ENCODE measurements around the gene MSH3.
"Not testable (repeated sequence)": the region's sequence is repeated elsewhere in the genome, so short reads cannot be mapped to it uniquely, and the experiment has no call there.

Gene MSH3

DNA sequence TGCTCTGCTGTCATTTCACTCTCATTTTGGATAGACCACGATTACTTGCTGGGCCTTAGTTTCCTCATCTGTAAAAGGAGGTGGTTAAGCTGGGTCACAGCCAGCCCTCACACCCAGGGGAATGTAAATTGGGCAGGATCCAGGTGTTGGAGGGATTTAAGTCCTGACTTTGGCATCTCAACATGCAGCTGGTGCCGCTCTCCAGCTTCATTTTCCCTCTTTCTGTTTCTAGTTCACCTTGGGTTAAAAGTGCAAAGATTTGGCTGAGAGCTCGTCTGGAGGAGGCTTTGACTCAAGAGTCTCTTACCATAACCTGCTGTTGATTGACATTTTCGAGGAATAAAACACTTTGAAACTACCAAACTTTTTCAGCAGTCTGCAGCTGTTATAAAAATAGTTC, 144.6 kb downstream of the MSH3 start:
- DNase-seq, result no peak

GRCh38 chr5:80799573-80799972, 145.1 kb downstream of the MSH3 start:
- no peak for DNase-seq

GRCh38 chr5:80804332-80804731, 149.9 kb downstream of the MSH3 start:
- no peak for DNase-seq

- DNase-seq, result no peak
Measured at GRCh38 chr5:80805038-80805437, 150.6 kb downstream of the MSH3 start.

DNA sequence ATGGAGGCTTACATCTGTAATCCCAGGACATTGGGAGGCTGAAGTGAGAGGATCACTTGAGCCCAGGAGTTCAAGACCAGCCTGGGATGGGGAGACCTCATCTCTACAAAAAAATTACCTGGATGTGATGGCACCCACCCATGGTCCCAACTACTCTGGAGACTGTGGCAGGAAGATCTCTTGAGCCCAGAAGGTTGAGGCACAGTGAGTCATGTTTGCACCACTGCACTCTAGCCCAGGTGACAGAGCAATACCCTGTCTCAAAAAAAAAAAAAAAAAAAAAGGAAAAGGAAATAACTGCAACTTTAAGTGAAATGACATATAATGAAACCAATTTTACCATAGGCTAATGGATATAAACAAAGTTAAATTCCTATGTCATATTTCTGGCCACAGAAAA, 152.5 kb downstream of the MSH3 start:
- DNase-seq, result no peak

DNA sequence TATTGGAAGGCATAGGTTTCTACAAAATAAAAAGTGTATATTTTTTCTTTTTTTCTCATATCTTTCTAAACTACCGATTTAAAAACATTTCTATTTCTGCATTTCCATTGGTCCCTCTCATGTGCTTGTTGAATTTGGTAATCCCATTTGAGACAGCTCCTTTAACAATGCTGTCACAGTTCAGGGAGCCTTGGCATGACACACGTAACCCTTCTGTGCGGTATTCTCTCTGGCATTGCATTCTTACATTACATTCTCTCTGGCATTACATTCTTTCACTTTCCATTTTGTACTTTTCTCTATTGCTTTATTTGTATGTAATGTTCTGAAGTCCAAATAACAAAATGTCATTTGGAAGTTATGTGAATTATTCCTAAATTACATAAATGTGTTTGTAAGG, 155.0 kb downstream of the MSH3 start:
- no peak for DNase-seq

DNA sequence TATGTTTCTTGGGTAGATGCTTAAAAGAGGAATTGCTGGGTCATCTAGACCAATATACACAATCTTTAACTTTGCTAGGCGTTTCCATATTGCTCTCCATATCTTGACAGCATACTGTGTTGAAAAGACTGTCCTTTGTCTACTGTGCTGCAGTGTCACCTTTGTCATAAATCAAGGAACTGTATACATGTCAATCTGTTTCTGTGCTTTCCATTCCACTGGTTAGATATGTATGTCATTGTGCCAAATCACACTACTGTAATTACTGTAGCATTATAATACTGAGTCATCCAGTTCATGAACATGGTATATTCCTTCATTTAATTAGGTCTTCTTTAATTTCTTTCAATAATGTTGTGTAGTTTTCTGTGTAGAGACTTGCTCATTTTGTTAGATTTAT, 156.0 kb downstream of the MSH3 start:
- no peak for DNase-seq

DNA sequence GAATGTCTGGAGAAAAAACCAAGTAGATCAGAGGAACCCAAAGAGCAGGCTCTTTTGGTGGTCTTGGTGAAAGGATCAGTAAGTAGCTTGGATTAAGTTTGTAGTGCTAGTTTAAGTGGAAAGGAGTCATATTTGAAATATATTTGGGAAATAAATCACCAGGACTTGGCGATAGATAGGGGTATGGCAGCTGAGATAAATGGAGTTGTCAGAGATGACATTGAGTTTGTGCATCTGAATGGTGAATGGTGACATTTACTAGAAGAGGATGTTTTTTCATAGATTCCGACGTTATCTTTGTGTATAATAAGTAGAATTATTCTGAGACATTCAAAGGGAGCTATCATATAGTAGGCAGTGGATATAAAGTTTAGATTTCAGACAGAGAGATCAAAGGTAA, 162.1 kb downstream of the MSH3 start:
- no peak for DNase-seq

DNA sequence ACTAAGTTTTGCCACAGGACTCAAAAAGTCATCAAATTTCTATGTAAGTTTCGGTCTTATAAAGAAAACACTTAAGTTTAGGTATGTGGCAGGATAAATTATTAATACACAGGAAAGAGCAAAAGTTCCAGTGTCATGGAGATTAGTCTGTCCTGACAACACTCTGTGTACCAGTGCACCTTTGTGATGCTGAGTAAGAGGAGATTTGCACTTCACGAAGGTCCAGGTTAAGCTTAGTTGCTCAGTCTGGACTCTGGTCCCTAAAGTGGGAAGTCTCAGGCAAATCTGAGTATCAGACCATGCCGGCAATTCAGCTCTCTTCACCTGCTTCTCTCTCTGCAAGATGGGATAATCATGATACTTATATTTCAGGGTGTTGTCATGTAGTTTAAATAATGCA, 166.2 kb downstream of the MSH3 start:
- no peak for DNase-seq

DNA sequence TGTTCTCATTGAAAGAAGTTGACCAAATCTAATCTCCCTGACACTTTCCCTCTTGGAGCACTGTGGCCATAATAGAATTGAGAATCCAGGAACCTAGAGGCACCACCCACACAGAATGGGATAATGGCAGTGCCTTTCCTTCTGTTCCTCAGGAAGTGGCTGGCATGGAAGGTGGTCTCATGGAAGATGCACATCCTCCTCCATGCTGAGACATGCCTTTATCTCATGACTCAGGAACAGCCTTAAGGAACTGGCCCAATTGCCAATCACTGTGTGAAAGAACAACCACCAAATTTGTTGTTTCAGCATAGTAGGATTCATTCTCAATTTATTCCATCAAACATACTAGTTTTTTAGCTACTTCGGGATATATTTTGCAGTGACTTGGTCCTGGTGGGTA, 168.2 kb downstream of the MSH3 start:
- DNase-seq, result no peak

DNA sequence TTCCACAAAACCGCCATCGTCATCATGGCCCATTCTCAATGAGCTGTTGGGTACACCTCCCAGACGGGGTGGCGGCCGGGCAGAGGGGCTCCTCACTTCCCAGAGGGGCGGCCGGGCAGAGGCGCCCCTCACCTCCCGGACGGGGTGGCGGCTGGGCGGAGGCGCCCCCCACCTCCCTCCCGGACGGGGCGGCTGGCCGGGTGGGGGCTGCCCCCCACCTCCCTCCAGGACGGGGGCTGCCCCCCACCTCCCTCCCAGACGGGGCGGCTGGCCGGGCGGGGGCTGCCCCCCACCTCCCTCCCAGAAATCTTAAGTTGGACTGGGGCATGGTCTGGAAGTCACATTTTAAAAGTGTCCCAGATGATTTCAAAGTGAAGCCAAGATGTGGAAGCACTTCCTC, 169.7 kb downstream of the MSH3 start:
- DNase-seq, result not testable (repeated sequence)

DNA sequence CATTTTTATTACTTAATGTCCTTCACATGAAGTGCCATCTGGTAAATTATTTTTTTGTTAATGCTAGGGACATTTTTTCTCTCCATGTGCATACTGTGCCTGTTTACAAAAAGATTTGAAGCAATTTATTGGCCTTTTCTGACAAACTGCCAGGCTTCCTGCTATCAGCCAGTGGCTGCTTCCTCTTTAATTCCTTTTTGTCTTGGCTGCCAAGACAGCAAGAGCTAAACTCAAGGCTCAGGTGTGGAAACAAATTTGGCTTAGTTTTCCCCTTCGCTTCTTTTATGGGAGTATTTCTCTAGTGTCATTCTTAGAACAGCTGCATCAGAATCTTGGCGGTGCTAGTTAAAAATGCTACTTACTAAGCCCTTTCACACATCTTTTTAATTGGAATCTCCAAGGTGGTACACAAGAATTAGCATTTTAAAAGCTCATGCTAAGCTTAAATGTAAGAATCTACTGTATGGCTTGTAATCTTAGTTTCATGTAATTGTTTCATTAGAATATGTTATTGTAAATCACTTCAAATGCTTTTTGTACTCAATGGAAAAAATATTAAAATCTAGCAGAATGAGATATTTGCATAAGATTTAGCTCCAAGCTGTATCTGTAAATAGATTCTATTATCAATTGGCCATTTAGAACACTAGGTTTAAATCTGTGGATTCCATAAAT, 171.5 kb downstream of the MSH3 start:
- no peak for DNase-seq

DNA sequence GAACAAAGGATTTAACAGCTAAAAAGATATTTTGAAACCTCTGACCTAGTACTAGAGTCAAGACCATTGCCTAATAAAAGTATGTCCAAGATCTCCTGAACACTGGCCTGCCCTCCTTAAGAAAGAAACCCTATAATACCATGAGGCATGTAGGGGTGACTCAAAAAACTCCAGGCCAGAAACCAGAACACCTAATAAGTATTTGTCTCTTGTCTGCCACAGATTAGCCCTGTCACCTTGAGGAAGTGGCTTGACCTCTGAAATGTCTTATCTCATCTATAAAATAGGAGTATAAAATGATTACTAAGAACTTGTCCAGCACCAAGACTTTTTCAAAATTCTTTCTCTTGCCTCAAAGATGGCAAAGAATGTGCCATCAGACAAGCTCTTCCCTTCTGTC, 180.3 kb downstream of the MSH3 start:
- DNase-seq, result no peak

DNA sequence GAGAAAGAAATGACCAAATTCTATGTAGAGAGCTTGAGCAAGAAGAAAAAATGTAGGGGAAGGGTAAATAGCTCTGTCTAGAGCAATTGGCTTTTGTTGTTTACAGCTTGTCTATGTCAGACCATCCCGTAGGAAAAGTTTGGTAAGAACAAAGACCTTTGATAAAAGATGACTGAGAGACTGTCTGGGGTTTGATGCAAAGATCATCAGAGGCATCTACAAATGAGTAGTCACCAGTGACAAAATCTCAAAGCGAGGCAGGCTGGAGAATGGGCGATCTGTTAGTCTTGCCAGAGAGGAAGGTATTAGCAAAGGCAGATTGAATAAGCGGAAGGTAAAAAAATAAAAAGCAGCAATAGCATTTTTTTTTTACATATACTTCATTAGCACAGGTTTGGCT, 180.7 kb downstream of the MSH3 start:
- no peak for DNase-seq

DNA sequence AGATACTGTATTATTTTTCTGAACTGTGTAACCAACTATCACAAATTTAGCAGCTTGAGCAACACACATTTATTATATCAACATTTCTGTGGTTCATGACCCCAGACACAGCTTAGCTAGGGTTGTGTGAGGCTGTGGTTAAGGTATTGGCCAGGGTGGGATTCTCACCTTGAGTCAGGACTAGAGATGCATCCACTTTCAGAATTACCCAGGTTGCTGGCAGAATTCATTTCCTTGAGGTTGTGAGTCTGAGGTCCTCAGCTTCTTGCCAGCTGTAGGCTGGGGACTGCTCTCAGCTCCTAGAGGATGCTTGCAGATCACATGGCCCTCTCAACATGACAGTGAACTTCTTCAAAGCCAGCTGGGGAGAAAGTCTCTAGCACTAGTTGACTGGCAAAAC, 183.2 kb downstream of the MSH3 start:
- DNase-seq, result no peak

DNA sequence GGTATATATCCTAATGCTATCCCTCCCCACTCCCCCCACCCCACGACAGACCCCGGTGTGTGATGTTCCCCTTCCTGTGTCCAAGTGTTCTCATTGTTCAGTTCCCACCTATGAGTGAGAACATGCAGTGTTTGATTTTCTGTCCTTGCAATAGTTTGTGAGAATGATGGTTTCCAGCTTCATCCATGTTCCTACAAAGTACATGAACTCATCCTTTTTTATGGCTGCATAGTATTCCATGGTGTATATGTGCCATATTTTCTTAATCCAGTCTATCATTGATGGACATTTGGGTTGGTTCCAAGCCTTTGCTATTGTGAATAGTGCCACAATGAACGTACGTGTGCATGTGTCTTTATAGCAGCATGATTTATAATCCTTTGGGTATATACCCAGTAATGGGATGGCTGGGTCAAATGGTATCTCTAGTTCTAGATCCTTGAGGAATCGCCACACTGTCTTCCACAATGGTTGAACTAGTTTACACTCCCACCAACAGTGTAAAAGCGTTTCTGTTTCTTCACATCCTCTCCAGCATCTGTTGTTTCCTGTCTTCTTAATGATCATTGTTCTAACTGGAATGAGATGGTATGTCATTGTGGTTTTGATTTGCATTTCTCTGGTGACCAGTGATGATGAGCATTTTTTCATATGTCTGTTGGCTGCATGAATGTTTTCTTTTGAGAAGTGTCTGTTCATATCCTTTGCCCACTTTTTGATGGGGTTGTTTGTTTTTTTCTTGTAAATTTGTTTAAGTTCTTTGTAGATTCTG, 186.8 kb downstream of the MSH3 start:
- not testable (repeated sequence) for DNase-seq

DNA sequence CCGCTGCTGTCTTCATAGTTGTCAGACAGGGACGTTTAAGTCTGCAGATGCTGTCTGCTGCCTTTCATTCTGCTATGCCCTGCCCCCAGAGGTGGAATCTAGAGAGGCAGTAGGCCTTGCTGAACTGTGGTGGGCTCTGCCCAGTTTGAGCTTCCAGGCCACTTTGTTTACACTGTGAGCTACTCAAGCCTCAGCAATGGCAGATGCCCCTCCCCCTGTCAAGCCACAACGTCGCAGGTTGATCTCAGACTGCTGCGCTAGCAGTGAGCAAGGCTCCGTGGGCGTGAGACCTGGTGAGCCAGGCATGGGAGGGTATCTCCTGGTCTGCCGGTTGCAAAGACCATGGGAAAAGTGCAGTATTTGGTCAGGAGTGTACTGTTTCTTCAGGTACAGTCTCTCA, 192.0 kb downstream of the MSH3 start:
- DNase-seq, result not testable (repeated sequence)

DNA sequence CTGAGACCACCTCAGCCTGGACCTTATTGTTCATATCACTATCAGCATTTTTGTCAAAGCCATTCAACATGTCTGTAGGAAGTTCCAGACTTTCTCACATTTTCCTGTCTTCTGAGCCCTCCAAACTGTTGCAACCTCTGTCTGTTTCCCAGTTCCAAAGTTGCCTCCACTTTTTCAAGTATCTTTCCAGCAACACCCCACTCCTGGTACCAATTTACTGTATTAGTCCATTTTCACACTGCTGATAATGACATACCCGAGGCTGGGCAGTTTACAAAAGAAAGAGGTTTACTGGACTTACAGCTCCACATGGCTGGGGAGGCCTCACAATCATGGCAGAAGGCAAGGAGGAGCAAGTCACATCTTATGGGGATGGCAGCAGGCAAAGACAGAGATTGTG, 195.7 kb downstream of the MSH3 start:
- not testable (repeated sequence) for DNase-seq

DNA sequence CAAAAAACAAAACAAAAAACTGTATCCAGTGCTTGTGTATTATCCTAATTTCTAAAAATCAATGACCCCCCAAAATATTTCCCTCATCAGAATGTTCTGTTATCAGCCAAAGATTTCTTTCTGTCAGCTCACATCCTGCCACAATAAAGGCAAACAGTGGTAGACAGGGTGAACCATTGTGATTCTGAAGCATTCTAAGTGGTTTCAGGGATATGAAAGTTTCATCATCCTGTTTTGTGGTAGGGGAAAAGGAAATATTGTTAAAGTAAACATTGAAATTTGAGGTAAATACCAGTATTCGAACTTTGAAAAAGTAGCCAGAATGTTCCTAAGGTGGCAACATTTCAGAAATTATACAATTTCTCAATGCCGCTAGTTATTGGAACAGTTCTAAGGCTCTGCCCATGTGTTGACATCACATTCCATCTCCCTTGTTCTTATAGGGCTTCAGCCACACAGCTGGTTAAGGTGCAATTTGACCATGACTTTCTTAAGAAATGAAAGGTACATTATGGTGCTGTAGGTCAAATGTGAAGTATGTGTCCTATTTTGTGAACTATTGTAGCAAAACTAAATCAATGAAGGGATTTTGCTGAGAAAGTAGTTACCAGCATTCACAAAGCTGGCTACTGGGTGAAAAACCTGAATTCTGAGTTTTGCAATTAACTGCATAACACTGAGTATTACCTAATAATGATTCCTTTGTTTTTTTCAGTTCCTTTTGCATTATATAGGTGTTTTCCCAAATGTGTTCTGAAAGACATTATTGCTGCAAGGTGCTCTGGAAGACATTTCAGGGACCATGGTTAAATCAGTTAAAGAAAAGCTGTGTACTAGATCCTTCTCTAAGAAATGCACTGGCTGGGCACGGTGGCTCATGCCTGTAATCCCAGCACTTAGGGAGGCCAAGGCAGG, 198.1 kb downstream of the MSH3 start:
- DNase-seq, result no peak

- no peak for DNase-seq
Measured at GRCh38 chr5:80853413-80853812, 199.0 kb downstream of the MSH3 start.

- DNase-seq, result no peak
Measured at GRCh38 chr5:80854583-80854982, 200.1 kb downstream of the MSH3 start.

- DNase-seq, result no peak
Measured at GRCh38 chr5:80860924-80861613, 206.6 kb downstream of the MSH3 start.

DNA sequence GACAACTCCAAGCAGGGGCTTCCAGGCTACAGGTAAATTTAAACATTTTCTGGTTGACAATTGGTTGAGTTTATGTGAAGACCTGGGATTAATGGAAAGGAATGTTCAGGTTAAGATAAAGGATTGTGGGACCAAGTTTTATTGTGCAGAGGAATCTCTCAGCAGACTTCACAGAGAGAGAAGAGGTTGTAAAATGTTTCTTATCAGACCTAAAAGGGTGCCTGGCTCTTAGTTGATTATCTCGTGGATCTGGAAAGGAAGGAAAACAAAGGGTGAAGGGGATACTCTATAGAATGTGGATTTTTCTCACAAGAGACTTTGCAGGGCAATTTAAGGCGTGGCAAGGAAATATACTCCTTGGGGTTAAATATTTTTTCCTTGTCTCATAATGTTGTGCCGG, 209.3 kb downstream of the MSH3 start:
- DNase-seq, result no peak

Data from DMS153 (cell line).